GM04504 (cell line): ENCODE data around the gene FASTK.
A peak's percentile ranks its signal among the peaks of the same experiment; 100 is the strongest.

ENCODE experiments used
- DNase-seq: peaks from one replicate; pipeline ENCODE4 v3.0.0-alpha.2; 2012; ENCODE audit warnings: low read depth

Gene FASTK

GRCh38 chr7:151080522-151081169 is at the start of gene FASTK:
Gene FASTK, minus strand, starts transcription at chr7:151080809. Its CDS starts 43 bp downstream, at chr7:151080766.
- peak; percentile 84 for DNase-seq

- DNase-seq = no peak
These were observed 49.5 kb upstream of the FASTK start for GRCh38 chr7:151129960-151130591.

GRCh38 chr7:151129117-151129959 is 48.7 kb upstream of the FASTK start:
- no peak for DNase-seq

- DNase-seq = no peak
These were observed 48.1 kb upstream of the FASTK start for GRCh38 chr7:151128716-151129115.

- DNase-seq = no peak
These were observed 47.5 kb upstream of the FASTK start for GRCh38 chr7:151128144-151128543.

GRCh38 chr7:151126491-151127137 is 46.0 kb upstream of the FASTK start:
- no peak for DNase-seq

GRCh38 chr7:151125846-151126481 is 45.4 kb upstream of the FASTK start:
- DNase-seq = no peak

GRCh38 chr7:151125470-151125845 is 44.8 kb upstream of the FASTK start:
- DNase-seq = no peak

GRCh38 chr7:151124899-151125399 is 44.3 kb upstream of the FASTK start:
- DNase-seq = no peak

- DNase-seq = no peak
These were observed 43.9 kb upstream of the FASTK start for GRCh38 chr7:151124481-151124880.

GRCh38 chr7:151123822-151124464 is 43.3 kb upstream of the FASTK start:
- peak; percentile 52 for DNase-seq

GRCh38 chr7:151123158-151123821 is 42.7 kb upstream of the FASTK start:
- no peak for DNase-seq

- no peak for DNase-seq
These were observed 42.2 kb upstream of the FASTK start for GRCh38 chr7:151122796-151123157.

- no peak for DNase-seq
These were observed 41.7 kb upstream of the FASTK start for GRCh38 chr7:151122276-151122675.

- DNase-seq = no peak
These were observed 41.0 kb upstream of the FASTK start for GRCh38 chr7:151121380-151122170.

- no peak for DNase-seq
These were observed 40.3 kb upstream of the FASTK start for GRCh38 chr7:151120896-151121295.

GRCh38 chr7:151119902-151120301 is 39.3 kb upstream of the FASTK start:
- no peak for DNase-seq

GRCh38 chr7:151119055-151119415 is 38.4 kb upstream of the FASTK start:
- no peak for DNase-seq

- no peak for DNase-seq
These were observed 37.8 kb upstream of the FASTK start for GRCh38 chr7:151118108-151119054.
